Measurements from ENCODE around the gene TTC13.

TTC13 gene

DNA sequence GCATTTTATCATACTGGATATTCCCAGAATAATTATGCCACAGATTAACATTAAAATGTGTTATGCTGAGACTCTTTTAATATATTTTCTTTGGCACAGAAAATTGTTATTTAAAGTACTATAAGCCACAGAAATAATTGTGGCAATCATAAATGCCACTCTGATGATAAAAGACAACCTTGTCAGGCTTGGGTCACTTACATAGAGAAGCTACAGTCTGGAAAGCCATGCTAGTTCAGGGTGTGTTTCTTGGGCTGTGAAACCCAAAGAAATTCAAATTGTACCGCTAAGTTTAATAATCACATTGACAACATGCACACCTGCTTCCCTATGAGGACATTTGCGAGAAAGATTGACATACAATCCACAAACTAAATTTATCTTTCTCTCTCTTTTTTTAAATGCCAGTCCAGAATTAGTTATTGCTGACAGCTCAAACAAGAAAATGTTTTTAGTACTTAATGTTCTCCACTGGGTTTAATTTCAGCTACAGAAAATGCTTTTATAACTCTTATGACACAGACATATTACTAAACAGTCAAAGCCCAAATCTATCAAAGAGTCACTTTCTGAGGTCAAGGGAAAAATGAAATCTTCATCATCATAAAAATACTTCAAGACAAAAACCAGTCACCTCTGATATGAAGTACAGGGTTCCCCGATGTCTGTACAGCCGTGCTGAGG, 38.7 kb downstream of the TTC13 start:
- DNase-seq, result no peak

GRCh38 chr1:230938924-230939368, 39.7 kb downstream of the TTC13 start:
- no peak for DNase-seq

GRCh38 chr1:230937371-230937770, 41.3 kb downstream of the TTC13 start:
- no peak for DNase-seq

- DNase-seq, result no peak
Observed at GRCh38 chr1:230936475-230936874, 42.2 kb downstream of the TTC13 start.

GRCh38 chr1:230935852-230936251, 42.8 kb downstream of the TTC13 start:
- no peak for DNase-seq

DNA sequence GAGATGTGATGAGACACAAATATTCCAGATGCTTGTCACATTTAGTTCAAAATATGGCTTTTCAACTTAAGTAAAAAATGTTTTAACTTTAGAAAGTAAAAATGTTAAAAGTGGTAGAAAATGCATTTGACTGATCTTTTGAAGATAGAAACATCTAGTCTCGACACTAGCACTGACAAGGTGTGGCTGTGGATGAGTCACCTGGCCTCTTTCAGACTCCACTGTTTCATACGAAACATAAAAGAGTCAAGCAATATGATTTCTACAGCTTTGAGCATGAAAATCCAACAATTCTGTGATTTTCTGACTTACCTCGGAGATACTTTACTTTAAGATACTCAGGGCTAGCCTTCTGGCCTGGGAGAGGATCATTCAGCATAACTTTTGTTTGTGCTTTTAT, 47.7 kb downstream of the TTC13 start:
- DNase-seq, result no peak

DNA sequence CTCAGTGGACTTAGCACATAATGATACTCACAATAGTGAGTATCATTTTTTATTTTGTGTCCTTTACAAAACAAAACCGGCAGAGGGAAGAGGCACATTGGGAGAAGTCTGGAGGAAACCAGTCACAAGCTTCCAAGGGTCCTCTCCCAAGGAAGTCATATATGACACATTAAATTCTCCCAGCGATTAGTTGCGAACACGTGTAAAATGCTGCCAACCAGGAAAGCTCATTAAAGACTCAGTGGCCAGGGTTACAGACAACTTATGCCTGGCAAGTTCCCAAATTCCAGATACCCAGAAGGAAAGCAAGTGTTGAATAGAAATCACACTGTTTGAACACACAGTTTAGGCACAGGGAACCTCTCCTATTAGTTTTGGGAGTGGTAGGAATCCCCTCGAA, 52.5 kb downstream of the TTC13 start:
- DNase-seq, result no peak

DNA sequence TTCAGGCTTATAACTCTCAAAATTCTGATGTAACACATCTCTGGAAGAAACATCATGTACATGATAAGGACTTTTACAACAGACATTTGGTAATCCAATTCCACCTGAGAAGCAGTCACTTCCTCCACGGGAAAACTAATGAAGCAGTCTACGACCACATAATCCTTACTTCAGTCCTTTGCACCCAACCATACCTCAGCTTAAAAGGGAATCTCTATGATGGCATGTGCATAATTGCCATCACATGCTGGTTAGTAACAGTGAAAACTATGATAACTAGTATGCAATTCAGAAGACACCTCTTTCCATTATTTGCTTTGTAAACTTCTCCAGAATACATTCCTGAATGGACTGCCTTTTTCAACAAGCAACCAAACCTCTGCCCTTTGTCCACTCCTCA, 53.1 kb downstream of the TTC13 start:
- no peak for DNase-seq

DNA sequence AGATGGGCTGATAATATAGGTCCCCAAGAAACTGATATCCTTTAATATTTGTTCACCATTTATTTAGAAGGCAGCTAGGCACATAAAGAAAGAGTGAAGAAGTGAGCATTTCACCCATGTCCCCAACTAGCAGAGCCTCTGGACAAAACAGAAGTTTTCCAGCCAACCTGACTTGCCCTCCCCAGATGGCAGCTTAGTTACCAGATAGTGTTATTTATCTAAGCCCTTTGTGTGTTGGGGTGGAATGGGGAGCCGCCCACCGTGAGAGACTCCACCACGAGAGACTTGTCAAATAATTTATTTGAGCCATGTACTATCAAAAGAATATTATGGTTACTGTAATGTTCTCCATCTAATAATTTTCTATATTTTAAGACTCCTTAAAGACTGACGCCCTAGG, 55.5 kb downstream of the TTC13 start:
- DNase-seq, result no peak

DNA sequence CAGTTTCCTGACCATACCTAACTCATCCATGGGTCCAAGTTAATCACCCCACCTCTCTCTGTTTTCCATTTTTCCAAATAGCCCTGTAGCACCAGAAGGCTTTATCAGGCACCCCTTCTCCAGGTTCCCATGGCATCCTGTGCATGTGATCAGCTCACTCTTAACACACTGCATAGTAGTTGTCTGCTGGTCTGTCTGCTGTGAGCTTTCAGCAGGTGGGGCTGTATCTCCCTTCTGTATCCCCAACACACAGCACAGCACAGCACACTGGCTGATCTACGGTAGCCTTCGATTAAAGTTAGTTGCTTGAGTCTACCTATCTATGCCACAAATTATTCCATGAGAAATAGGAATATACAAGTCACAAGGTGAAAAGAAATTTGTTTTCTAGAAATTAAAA, 56.0 kb downstream of the TTC13 start:
- DNase-seq, result no peak

DNA sequence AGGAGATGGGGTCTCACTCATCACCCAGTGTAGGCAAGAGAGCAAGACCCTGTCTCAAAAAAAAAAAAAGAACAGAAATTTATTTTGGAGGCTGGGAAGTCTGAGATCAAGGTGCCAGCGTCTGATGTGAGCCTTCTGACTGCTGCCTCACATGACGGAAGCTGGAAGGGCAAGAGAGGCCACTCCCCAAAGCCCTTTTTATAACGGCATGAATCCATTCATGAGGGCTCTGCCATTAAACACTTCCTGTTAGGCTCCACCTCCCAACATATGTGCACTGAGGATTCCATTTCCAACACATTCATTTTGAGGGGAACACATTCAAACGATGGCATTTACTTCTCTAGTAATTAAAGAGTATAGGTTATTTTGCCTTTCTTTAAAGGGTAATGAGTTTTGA, 59.5 kb downstream of the TTC13 start:
- peak; percentile 36 for DNase-seq

GRCh38 chr1:230917284-230918135, 61.2 kb downstream of the TTC13 start:
- DNase-seq, result peak; percentile 88

DNA sequence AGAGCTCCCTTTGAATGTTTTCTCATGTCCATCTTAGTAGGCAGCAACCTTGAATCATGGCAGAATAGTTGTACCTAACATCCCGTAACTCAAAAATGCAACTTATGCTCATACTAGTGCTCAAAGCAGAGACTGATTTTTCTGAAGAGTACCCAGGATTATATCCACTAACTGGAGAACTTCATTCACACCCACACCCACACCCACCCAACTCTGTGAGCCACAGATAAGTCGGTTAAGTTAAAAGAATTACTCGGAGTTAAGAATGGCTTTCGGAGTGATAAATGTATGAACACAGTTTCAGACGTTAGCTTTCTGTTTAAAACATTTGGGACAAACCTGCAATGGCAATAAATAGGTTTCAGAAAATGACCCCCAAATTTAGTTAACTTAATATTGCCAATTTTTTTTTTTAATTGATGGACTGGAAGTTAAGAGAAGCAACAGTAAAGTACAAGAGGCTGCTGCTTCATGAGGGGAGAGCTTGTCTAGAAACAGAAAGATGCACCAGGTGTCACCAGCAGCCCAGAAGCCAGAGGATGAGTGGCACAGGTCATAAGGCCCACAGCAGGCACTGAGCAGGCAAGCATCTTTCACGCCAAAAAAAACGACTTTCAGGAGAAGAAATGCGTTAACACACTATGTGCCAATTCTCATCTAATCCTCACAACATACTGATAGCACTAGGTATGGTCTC, 61.9 kb downstream of the TTC13 start:
- no peak for DNase-seq

DNA sequence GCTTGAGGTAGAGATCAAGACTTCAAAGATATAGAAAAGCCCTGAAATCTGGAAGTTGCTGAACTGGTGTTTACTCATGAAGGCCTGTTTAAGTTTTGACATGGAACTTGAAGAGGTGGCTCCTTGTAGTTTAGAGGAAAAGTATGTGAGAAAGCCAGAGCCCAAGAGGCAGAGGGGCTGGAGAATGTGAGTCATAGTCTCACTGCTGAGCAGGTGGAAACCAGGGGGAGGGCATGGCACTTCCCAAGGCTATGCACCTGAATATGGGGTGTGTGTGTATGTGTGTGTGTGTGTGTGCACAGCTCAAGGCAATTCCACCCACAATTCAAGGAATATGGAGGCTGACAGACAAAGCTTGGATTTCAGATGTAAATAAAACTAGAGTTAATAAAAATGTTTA, 63.6 kb downstream of the TTC13 start:
- DNase-seq, result no peak

DNA sequence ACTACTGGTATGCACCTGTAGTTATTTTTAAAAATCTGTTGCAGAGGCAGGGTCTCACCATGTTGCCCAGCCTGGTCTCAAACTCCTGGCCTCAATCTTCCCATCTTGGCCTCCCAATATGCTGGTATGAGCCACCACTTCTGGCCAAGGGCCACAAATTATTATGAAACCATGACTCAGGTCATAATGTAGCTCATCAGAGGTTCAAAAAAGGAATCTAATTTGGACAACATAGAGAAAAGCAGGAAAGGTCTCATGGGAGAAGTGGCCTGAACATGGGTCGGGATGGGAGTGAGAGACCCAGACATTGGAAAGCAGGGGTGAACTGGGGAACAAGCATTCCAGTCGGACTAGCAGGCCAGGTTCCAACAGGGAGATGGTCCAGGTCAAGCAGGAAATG, 65.2 kb downstream of the TTC13 start:
- no peak for DNase-seq

- no peak for DNase-seq
Observed at GRCh38 chr1:230910755-230911117, 67.9 kb downstream of the TTC13 start.

DNA sequence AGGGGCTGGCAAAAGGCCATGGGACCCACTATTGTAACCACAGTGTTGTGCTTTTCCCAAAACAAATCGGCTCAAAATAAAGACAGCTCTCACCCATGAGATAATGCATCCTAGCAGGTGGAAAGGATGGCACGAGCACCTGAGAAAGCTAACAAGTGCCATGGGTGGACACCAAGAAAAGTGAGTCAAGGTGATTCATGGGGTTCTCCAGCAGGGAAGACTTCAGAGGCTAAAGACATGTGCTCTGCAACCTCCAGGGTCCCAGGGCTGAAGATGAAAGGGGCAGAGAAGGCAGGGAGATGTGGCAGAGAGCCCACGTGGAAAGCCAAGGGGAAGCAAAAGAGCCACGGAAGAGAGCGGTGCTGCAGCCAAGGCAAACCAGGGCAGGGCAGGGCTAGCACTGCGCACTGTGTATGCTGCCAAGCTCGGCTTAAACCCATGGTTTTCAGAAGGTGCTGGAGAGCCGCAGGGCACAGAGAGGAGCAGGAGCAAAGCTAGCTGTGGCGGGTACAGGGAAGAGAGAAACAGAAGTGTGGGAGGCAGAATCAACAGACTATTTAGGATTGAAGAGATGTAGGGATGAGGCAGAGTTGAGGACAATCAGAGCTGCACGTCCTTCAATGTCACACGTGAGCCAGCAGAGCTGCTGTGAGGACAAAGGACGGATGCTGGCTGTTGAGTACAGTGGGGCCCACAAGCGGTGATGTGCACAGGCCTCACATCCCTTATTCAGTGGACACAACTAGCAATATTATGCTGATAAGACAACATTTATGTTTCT, 68.5 kb downstream of the TTC13 start:
- no peak for DNase-seq

DNA sequence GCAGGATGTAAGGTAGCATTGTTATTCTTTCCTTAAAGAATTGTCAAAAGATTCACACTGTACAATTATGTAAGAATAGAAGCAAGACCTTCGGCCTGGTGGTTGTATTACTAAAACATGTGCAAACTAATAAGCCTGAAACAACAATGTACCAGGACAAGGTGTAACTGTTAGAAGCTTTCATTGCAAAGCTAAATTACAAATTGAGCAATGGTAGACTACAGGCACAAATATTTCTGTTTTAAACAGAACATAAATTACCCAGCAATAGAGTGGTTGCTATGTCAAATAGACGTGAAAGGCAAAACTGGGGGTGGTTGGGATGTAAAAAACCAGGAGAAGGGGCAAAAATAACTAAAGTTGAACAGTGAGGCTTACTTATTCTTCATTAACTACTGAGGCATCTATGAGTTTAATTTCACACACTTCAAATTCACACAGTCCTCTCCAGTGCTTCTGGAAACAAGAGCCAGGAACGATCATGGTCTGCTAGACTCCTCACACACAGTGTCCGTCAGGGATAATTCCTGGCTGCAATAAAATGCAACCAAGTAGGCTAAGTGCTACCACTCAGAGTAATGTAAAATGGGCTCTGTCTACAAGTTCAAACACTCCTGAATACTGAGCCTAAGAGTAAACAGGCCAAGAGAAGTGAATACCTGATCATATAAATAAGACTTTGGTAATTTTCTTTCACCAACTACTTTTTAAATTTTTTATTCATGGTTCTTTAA, 71.0 kb downstream of the TTC13 start:
- DNase-seq, result no peak

GRCh38 chr1:230906226-230906625, 72.4 kb downstream of the TTC13 start:
- DNase-seq, result no peak

DNA sequence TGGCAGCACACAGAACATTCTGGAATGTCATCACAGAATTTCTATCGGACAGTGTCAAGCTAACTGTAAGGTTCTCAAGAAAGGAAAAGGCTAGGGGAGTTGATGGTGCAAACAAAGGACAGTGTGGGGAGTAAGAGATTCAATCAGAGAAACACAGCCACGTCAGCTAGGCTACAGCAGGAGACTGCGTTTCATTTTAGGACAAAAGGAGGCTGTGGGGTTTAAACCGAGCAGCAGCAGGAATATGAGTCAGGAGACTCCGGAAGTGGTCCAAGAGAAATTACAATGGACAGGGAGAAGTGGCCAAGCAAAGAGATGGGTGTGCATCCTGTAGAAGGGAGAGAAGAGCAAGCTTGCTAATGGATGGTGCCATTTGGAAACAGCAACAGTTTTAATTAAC, 72.9 kb downstream of the TTC13 start:
- DNase-seq, result no peak

DNA sequence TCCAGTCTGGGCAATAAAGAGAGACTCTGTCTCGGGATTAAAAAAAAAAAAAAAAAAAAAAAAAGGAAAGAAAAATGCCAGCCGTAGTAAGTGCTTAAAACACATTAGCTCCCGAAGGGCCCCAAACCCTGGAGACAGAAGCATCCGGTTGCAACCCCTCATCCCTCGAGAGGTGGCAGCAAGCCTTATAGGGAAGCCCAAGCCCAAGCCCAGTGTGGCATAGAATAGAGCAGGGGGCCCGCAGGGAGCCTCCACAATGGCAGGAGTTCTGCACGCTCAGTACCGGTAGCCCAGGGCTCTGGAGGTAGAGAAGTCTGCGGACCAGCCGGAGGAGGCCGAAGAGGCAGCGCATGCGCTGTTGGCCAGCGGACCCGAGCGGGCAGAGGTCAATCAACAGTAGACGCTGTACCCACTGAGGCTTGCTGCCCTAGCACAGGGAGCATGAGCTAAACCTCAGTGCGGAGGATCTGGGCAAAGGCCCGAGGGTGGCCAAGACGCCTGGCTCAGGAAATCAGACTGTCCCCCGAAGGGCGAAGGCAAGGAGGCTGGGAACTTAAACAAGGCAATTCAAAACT, 76.2 kb downstream of the TTC13 start:
- DNase-seq, result no peak

- DNase-seq, result no peak
Observed at GRCh38 chr1:230901671-230902070, 77.0 kb downstream of the TTC13 start.
